HT-29 (cell line): Measurements from ENCODE around the gene FBXW7. TPM values are rescaled to one million over a fixed set of nuclear protein-coding genes. Genes with fewer than 3 reads are reported as not detected.
"Not testable (repeated sequence)": the region's sequence is repeated elsewhere in the genome, so short reads cannot be mapped to it uniquely, and the experiment has no call there.

Experiments
- DNase-seq: peaks from one replicate; pipeline ENCODE4 v3.0.0-alpha.2; 2015; ENCODE audit warnings: low spot score
- total RNA-seq: library from RNA; depleted of rRNA; stranded (reverse); fragments of >200 nt; shearing (Covaris generic); gene quantifications from 2 replicates; pipeline ENCODE4 v1.2.3, GENCODE V29; 2014

The FBXW7 gene
- total RNA-seq, 1 experiment from 2014 or later, result 20.4 TPM

DNA sequence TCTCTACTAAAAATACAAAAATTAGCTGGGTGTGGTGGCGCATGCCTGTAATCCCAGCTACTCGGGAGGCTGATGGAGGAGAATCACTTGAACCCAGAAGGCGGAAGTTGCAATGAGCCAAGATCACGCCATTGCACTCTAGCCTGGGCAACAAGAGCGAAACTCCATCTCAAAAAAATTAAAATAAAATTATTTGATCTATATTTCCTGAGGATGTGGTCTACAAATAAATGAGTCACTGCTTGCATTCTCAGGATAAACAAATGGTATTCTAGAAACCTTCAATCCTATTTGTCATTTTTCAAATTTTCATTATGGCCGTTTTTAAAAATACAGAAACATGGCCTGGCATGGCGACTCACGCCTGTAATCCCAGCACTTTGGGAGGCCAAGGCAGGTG is 8.6 kb upstream of the FBXW7 start:
- DNase-seq, result not testable (repeated sequence)

DNA sequence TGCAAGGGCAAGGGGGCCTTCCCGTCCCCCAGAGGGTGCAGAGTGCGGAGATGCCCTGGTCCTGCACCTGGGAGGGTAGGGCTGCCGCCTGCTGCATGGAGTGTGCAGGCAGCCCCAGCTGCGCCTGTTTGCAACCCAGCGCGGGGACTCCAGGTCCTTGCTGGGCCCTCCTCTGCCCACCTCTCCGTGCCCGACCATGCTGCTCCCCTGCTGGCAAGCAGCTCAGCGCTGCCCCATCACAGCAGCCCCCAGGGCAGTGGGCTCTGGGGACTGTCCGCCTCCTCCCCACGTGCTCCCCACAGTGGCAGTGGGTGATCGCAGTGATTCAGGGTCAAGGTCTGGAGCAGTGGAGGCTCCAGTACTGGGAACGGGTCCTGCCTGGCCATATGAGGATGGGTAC is 5.0 kb upstream of the FBXW7 start:
- no peak for DNase-seq

DNA sequence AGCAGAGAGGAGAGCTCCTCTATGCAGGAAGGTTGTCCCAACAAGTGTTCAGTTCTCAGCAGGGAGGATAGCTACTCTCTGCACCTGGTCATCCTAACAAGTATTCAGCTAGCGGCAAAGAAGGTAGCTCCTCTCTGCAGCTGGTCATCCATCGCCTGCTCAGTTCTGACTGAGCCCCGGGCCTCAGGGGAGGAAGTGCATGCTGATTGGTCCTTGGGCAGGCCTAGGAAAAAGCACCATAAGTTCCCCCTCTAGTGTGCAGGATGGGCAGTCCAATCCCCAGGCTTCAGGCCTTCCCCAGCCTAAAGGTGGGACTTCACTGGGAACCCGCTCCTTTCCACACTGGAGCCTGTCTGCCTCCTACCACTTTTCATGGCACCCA is 4.4 kb upstream of the FBXW7 start:
- DNase-seq, result no peak

DNA sequence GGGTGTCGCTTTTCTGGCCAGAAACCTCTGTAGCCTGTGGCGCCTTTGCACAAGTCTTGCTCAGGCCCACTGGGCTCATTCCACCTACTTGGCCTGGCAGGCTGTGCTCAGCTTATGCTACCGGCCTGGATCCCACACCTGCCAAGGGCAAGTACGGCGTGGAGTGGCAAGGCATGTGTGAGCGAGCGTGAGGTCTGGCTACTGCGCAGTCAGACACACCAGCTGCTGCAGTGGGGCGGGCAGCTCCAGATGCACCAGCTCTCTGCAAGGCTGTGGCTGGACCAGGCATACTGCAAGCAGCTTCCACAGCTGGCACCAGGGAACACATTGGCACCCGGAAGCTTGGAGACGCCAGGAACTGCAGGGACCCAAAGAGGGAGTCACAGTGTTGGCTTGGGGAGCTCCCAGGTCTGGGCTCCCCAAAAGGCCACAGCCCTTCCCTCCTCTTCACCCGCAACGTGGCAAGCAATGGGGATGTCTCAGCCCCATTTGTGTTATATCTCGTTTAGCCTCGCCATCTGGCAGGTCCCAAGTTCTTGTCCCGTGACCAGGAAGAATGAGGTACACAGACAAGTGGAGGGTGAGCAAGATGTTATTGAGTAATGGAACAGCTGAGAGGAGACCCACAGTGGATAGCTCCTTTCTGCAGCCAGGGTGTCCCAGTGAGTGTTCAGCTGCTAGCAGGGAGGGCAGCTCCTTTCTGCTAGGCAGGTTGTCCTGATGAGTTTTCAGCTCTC is 3.8 kb upstream of the FBXW7 start:
- no peak for DNase-seq

DNA sequence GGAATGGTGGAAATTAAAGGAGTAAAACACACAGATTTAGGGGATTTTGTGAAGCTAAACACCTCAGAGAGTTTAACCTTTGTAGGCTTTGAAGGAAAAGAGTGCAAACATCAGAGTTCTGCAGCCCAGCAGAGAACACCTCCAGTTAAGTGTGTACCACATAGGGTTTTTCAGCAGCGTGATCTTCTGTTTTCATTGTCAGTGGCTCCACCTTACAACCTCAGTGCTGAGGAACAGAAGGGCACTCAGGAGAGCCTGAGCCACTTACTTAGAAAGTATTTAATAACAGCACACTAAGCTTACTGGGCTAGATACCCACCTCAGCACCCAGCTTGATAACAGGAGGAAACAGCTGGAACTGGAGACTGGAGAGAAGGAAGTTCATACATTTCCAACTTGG is 2.0 kb upstream of the FBXW7 start:
- DNase-seq, result no peak

DNA sequence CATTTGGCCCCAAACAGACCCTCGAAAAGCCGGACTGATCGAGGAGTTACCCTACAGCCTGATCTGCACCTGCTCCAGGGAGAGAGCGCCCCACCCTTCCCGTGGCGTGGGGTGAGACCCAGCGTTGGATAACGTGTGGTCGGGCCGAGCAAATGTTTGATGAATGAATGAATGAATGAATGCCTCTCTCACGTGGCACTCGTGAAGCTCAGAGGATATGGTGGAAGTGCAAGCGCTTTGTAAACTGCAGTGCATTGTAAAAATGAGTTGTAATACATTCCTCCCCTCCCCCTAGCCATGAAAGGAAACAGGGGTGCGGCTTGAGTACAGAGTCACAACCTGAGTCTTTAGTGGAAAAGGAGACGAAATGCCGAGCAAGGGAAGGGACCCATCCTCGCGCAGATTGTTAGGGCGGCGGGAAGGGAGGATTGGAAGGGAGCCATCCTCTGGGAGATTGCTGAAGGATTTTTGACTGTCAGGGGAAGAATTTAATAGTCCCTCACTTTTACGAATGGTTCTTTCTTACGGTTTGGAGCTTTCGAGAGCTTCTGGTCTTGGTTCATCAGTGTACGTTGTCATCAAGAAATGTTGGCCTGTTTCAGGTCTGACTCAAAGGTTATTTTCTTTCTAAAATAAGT is 772 bp upstream of the FBXW7 start:
- DNase-seq, result peak; percentile 74

DNA sequence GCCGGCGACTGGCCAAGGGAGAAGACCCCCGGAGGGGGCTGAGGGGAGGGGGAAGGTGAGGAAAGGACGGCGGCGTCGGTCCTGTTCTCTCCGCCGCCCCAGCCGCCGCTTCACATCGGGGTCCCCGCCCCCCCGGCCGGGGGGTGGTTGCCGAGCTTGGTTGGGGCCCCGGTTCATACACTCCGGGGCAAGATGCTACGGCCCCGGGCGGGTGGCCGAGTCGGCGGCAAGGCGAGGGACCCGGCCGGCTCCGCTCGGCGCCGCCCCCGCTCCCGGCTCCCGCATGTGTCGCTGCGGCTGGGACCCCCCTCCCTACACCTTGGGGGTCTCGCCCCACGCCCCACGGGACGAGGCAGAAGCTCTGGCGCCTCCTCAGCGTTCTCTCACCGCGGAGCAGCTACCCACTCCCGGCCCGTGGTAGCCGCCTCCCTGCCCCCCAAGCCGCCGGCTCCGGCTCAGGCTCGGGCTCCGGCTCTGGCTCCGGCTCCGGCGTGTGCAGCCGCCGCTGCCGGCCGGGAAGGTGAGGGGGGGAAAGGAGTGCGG is 461 bp downstream of the FBXW7 start:
- DNase-seq, result peak; percentile 14

DNA sequence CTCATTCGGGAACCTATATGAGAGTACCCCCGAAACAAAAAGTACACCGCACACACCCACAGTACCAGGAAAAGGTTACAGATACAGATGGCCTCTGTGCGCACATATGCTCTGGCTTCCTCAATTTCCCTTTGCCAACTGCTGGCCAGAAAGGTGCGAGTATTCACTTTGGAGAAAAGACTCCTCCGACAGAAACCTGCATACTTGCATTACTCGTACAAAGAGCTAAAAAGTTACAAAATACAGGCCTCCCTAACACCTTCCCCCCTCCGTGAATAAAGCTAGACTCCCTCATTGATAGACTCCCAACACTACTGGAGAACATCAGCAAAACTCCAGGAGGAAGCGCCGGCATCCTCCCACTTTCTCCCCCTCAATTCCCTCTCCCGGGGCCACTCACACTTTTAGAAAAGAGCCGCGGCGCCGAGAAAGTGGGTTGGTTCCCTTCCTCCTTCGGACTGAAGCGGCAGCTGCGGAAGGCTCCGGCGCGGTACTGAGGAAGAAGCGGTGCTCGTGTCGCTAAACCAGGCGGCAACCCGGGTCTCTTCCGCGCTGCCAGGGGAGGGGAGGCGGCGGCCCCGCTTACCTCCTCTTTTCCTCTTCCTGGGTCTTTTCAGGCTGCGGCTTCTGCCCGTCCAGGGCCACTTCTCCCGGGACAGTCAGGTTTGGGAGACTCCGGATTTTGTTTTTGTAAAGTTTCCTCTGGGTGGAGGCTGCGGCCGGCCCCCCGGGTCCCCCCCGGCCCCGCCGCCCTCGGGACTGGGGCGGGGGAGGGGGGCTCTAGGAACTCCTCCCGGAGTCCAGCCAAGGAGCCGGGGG is 1.1 kb downstream of the FBXW7 start:
- peak; percentile 30 for DNase-seq

DNA sequence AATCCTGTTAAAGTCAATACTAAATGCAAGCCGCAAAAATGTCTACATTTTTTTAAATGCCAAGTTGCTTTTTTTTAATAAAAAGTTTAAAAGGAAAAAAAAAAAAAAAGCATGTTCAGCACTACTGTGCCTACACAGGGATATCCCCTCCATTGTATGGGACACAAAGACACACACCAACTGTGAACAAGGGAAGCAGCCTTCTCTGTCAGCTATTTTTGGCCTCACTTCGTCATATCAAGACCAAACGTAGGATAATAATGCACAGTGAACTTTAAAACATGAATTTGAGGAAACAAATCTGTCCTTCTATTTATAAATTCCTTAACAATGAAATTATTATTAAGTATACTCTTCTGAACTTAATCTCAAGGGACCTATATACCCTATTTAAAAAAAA is 4.4 kb downstream of the FBXW7 start:
- DNase-seq, result no peak

DNA sequence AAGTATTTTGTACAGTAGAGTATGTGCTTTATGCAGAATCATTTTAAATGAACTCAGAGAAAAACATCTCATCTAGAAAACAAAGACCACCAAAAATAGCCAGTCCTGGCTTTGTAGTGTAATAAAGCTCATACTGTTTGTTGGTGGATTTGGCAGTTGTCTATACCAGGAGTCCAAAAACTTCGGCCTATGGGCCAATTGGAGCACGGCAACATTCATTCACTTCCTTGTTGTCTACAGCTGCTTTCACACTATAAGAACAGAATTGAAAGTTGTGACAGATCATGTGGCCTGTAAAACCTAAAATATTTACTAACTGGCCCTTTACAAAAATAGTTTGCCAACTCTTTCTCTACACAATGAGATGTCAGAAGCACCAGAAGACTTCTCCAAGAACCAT is 5.3 kb downstream of the FBXW7 start:
- no peak for DNase-seq

DNA sequence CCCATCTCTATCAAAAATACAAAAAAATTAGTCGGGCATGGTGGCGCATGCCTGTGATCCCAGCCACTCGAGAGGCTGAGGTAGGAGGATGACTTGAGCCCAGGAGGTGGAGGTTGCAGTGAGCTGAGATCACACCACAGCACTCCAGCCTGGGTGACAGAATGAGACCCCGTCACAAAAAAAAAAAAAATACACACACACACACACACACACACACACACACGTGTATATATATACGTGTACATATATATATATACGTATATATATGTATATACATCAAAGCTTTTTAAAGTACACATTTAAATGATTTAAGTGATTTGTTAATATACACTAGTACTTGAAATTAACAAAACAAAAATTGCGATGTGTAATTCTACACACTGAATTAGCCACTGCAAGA is 6.0 kb downstream of the FBXW7 start:
- no peak for DNase-seq

DNA sequence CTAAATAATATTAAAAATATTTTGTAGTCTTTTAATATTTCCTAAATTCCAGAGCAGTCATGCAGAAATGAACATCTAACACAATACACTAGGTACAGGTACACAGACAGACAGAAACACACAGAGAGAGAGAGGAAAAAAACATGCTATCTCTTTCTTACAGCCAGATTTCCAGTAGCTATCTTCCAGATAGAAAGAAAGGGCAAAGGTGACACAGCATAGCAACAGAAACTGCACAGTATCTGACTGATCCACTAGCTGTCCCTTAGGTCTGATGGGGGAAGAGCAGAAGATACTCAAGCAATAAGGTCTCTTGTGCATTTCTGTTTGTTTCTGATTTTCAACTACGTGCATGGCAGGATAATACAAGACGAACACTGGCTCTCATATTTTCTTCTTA is 7.8 kb downstream of the FBXW7 start:
- no peak for DNase-seq

DNA sequence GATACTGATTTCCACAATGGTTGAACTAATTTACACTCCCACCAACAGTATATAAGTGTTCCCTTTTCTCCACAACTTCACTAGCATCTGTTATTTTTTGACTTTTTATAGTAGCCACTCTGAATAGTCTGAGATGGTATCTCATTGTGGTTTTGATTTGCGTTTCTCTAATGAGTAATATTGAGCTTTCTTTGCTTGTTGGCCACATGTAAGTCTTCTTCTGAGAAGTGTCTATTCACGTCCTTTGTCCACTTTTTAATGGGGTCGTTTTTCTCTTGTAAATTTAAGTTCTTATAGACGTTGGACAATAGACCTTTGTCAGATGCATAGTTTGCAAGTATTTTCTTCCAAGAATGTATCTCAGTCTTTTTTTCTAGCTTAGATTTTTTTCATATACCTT is 10.0 kb downstream of the FBXW7 start:
- DNase-seq, result no peak

DNA sequence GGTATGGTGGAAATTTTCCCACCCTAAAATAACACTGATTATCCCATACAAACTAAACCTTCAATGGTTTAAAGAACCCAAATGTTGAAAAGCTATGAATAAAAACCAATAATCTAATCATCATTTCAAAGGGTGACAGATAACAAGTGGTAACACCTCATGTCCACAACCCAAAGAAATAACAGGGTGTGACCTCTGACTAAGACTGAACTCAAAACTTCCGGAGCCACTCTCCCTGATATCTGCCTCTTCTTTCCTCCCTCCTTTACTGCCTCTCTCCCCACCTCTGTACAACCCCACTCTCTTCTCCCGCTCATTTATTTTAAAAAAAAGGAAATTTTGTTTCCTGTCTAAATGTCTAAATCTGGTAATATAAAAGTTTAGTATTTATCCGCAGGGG is 11.5 kb downstream of the FBXW7 start:
- DNase-seq, result no peak

DNA sequence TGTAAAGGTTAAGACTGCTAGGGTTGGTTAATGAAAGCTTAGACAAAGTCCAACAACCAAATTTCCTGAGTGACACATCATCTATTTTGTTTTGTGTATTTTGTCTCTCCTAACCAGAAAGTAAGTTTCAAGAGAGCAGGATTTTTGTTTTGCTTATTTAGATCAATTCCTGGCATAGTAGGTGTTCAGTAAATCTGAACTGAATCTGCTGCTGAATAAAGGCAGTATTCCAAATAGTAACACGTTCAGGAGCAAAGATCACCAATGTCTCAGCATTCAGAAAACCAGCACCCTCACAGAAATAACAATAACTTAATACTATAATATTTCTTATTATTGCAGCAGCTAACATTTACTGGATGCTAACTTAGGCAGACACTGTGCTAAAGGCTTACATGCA is 12.2 kb downstream of the FBXW7 start:
- DNase-seq, result no peak

DNA sequence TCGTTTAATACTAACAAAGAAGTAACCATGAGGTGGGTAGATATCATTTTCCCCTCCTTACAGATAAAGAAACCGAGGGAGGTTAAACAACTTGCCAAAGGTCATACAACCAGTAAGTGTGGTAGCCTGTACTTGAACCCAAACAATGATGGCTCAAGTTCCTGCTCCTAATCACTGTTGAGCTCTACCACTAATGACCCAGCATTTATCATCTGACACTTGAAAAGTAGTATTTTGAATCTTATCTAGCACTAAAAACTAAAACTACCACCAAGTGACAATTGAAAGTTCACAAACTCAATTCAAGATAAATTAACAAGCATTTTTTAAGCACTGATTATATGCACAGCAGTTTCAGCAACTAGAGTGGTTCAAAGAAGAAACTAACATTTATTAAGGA is 13.1 kb downstream of the FBXW7 start:
- no peak for DNase-seq

DNA sequence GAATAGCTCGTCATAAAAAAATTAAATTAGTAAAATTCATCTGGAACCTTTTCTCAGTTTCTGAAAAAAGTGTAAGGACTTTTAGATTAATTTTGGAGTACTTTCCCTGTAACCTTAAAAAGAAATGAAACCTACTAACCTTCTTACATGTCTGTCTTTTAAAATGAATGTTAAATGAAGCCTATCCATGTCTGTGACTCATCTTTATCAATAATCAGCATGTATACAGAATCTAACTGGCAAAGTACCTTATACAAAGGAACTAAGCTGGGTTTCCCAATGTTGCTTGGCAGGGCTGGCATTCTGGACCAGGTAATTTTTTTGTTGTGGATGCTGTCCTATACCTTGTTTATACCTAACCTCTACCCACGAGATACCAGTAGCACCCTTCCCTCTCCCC is 13.6 kb downstream of the FBXW7 start:
- no peak for DNase-seq

DNA sequence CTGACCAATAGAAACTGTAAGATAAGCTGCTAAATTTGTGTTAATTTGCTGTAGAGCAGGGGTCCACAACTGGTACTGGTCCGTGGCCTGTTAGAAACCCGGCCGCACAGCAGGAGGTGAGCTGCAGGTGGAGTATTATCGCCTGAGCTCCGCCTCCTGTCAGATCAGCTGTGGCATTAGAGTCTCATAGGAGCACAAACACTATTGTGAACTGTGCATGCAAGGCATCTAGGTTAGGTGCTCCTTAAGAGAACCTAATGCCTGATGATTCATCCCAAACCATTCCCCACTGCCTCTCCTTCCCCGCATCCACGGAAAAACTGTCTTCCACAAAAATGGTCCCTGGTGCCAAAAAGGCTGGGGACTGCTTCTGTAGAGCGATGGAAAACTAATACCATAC is 19.7 kb downstream of the FBXW7 start:
- DNase-seq, result no peak

DNA sequence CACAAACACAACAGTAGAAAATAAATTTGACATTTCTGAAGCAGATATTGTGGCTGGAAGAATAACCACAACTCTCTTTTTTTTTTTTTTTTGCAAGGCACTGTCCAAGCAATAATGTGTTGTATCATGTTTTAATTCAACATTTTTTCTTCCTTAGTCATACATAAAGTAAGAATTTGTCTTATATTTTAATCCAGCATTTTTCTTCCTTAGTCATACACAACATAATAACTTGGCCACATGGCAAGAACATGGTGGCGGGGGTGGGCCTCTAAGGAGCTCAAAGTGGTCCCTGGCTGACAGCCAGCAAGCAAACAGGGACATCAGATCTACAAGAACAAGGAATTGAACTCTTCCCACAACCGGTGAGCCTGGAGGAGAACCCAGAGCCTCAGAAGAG is 20.2 kb downstream of the FBXW7 start:
- DNase-seq, result no peak

DNA sequence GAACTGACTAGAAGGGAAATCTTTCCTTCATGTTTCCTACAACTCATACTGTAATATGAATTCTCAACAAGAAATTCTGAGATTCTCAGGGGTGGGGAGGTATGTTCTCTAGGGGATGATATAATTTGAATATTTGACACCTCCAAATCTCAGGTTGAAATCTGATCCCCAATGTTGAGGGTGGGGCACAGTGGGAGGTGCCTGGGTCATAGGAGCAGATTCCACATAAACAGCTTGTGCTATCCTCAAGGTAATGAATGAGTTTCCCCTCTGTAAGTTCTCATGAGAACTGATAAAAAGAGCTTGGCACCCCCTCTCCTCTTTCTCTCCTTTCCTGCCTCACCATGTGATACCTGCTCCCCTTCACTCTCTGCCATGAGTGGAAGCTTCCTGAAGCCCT is 21.5 kb downstream of the FBXW7 start:
- DNase-seq, result no peak

DNA sequence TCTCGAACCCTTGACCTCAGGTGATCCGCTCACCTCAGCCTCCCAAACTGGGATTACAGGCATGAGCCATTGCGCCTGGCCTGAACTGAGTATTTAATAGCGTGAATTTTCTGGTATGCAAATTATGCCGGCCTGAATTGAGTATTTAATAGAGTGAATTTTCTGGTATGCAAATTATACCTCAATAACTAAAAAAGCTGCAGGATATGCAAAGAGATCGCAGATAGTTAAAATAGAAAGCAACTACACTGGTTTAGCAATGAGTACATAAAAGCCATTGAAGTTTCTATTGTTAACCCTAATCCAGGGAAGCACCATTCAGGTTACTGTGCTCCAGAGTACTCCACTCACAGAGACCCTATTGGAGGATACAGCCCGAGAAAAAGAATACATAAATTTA is 22.8 kb downstream of the FBXW7 start:
- DNase-seq, result no peak

DNA sequence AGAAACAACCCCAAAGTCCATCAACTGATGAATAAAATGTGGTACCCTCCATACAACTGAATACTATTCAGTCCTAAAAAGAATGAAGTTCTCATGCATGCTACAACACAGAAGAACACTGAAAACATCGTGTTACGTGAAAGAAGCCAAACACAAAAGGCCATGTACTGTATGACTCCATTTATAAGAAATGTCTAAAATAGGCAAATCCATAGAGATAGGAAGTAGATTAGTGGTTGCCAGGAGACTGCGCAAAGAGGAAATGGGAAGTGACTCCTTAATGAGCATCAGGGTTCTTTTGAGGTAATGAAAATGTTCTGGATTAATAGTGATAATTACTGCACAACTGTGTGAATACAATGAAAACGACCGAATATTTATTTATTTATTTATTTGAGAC is 23.4 kb downstream of the FBXW7 start:
- no peak for DNase-seq
